Measurements from ENCODE around the gene FAM118B.
"Not testable (repeated sequence)": the region's sequence is repeated elsewhere in the genome, so short reads cannot be mapped to it uniquely, and the experiment has no call there.

Gene FAM118B

DNA sequence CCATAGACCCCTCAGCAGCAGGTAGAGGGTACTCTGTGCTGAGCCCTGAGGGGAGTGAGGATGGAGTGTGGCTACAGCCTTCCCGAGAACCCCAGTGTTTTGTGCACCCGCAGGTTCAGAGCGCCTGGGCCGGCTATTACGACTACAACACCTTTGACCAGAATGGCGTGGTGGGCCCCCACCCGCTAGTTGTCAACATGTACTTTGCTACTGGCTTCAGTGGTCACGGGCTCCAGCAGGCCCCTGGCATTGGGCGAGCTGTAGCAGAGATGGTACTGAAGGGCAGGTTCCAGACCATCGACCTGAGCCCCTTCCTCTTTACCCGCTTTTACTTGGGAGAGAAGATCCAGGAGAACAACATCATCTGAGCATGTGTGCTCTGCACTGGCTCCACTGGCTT is 65.7 kb downstream of the FAM118B start:
- DNase-seq (ENCODE audit: low read depth) = no peak

- DNase-seq (ENCODE audit: low read depth) = no peak
Measured at GRCh38 chr11:126277780-126278179, 66.2 kb downstream of the FAM118B start.

DNA sequence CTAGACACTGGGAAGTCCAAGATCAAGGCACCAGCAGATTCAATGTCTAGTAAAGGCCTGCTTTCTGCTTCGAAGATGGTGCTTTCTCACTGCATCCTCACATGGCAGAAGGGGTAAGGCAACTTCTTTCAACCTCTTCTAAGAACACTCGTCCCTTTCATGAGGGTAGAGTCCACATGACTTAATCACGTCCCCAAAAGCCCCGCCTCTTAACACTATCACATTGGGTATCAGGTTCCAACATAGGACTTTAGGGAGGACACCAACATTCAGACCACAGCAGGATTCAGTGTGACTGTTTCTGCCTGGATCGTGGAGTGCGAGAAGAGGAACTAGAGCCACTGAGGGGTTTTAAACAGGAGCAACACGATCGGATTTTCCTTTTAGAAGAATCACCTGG is 67.6 kb downstream of the FAM118B start:
- no peak for DNase-seq (ENCODE audit: low read depth)

DNA sequence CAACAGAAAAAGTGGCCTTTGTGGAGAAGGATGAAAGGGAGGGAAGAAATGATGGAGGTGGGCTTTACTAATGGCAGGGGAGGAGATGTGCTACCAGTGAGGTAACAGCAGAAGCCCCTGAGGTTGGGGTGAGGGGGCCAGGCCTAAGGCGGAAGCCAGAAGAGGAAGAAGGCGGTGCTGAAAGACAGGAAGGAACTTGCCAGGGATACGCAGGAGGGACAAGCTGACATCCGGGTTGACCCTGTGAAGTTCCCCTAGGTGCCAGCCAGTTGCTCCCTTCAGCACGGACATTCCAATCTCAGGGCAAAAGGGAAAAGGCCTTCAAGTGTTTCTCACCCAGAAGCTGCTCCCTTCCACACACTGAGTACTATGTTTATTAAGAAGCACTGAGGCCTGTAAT is 69.0 kb downstream of the FAM118B start:
- no peak for DNase-seq (ENCODE audit: low read depth)

- DNase-seq (ENCODE audit: low read depth) = no peak
Measured at GRCh38 chr11:126281245-126281644, 69.7 kb downstream of the FAM118B start.

- DNase-seq (ENCODE audit: low read depth) = no peak
Measured at GRCh38 chr11:126281666-126282175, 70.1 kb downstream of the FAM118B start.

GRCh38 chr11:126282361-126282735 is 70.8 kb downstream of the FAM118B start:
- peak; percentile 43 for DNase-seq (ENCODE audit: low read depth)

GRCh38 chr11:126282736-126283591 is 71.4 kb downstream of the FAM118B start, which contains the start of gene TIRAP:
Gene TIRAP (plus strand): TSS chr11:126283093. CDS start chr11:126290895, 7,802 bp downstream.
- DNase-seq (ENCODE audit: low read depth) = peak; percentile 69

GRCh38 chr11:126284829-126285228 is 73.2 kb downstream of the FAM118B start:
- peak; percentile 96 for DNase-seq (ENCODE audit: low read depth)

DNA sequence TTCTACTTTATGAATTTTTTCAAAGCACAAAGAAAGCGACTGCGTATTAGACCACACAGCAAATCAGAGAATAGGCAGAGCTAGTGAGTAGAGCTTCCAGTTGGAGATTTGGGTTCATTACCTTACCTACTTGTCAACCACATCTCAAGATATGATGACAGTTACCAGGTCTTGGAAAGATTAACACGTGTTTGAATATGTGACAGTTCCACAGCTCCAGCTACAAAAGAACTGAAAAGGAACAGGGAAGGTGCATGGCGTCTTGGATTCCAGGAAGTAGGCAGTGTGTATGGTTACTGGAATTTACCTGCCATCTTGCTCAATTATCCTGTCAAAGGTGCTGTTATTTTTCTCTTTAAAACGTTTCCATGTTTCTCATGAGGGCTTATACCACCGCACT is 76.7 kb downstream of the FAM118B start:
- no peak for DNase-seq (ENCODE audit: low read depth)

DNA sequence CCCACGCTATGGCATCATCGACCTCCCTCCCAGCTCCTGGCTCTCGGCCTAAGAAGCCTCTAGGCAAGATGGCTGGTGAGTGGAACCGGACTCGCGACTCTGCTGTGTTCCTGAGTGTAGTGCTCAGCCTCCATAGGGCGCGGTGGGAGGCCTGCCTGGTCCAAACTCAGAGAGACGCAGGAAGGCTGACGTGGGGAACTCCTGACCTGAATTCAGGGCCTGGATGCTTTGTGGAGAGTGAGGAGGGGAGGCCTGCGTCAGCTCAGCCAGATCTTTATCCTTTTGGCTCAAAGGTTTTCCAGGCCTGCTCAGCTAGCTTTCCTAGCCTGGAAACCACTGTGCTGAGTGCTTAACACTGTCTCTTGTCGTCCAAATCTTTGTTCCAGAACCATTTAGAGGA is 79.3 kb downstream of the FAM118B start:
- DNase-seq (ENCODE audit: low read depth) = no peak

DNA sequence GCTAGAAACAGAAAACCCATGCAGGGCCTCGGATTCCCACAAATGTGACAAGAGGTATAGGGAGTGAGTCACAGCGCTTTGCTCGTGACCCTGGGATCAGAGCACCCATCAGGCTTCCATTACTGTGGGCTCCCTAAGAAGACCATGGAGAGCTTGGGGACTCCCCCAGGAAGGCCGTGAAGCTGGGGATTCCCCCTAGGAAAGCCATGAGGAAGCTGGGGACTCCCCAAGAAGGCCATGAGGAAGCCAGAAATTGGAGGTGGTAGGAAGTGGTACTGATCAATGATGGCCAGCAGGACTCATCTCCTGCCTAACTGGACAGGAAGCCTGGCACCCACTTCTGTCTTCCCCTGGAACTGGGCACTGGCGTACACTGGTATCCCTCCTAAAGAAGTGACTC is 82.1 kb downstream of the FAM118B start:
- no peak for DNase-seq (ENCODE audit: low read depth)

GRCh38 chr11:126297004-126297403 is 85.4 kb downstream of the FAM118B start:
- no peak for DNase-seq (ENCODE audit: low read depth)

DNA sequence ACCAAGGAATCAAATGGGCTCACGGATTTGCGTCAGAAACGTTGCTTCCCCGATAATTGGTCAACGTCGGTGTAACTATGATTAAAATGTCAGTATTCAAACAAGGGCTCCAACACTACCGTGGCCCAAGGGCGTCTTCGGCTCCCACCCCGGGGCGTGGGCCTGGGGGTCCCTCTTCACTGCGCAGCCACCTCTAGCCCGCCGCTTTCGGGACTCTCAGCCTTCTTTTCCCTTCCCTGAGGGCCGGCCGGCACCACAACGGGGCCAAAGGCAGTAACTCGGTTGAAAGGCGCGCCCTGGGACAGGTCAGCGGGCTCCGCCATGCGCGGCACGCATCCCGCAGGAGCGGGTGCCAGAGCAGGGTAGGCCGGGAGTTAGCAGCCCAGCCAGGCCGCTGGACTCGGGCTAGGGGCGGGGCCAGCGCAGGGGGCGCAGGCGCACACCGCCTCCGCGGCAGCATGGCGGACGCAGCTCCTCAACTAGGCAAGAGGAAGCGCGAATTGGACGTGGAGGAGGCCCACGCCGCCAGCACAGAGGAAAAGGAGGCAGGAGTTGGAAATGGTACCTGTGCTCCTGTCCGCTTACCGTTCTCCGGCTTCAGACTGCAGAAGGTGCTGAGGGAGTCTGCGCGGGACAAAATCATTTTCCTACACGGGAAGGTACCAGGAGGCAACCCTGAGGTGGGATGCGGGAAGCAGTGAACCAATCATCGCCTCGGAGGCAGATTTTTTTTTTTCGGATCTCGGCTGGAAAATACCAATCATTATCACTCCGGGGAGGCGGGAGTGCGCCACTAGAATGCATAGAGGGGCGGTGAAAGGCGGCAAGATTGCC is 92.3 kb downstream of the FAM118B start, which contains the start of gene DCPS:
Gene DCPS, plus strand, starts transcription at position 438 of the 834 bp plus-strand sequence. Its CDS starts 21 bp downstream, at position 459.
- peak; percentile 92 for DNase-seq (ENCODE audit: low read depth)

DNA sequence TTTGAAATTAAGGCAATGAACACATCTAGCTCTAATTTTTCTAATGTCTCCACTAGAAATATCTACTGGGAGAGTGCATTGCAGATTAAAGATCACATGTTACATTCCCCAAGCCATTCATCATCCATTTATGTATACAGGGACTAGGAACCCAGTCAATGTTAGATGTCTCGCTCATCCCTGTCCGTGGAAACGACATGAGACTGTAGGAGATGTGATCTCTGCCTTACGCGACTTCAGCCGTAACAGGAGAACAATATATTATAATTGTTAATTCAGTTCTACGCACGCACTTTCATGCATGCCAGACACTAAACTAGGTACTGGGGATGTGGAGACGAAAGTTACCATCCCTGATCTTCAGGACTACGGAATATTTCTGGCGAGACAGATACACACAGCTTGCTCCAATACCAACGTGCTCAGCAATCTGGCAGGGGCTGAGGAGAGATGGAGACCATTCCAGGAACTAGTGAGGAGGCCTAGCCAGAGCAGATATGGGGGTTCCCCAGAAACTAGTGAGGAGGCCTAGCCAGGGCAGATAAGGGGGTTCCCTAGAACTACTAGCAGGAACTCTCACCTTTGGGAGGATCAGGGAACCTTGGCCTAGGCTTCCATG is 93.0 kb downstream of the FAM118B start:
- DNase-seq (ENCODE audit: low read depth) = no peak

DNA sequence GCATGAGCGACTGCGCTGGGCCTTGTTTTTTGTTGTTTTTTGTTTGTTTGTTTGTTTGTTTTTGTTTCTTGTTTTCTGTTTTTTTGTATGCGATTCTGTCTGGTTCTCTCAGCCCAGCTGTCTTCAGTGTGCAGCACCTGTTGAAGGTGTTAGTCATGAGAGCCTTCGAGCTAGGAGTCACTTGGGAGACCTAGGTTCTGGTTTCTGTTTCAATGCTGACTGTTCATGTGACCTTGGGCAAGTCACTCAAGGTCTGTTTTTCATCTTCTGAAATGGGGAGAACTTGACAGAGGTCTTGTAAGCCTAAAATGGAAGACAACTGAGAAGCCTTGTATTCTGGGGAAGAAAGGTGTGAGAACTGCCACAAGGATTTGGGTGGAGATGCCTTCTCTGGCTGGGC is 94.1 kb downstream of the FAM118B start:
- DNase-seq (ENCODE audit: low read depth) = no peak

GRCh38 chr11:126307706-126308105 is 96.1 kb downstream of the FAM118B start:
- peak; percentile 61 for DNase-seq (ENCODE audit: low read depth)

GRCh38 chr11:126308271-126308671 is 96.7 kb downstream of the FAM118B start:
- DNase-seq (ENCODE audit: low read depth) = peak; percentile 41

GRCh38 chr11:126308771-126309170 is 97.2 kb downstream of the FAM118B start:
- not testable (repeated sequence) for DNase-seq (ENCODE audit: low read depth)

DNA sequence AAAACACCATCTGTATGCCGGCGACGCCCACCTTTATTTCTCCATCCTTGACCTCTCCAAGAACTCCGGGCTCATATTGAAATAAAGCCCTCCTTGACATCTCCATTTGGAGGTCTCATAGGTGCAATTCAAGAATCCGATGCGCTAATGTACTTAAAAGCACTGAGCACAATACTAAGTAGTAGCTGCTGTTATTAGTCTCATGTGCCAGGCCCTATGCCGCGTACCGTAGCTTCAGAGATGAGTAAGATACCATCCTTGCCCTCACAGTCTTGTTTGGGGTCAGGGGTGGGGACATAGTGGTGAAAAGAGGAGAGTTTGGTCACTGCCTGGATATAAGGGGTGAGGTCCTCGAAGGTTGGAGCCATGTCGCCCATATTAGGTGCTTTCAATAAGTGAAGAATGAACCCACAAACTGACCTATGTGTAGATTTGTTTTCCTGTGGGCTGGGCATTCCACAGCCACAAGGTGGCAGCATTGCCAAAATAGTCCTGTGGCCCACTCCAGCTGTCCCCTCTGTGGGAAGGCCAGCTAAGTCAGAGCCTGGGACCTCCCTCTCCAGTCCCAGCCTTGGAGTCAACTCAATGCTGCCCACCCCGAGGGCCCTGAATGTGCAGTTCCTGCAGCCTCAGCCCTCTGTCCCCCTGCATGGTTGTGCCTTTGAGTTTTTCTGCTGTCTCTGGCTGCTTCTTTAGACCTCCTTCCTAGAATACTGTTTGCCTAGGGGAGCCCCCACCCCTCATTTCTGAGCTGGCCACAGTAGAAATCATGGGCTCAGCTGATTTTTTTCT is 98.8 kb downstream of the FAM118B start:
- DNase-seq (ENCODE audit: low read depth) = peak; percentile 82

- DNase-seq (ENCODE audit: low read depth) = no peak
Measured at GRCh38 chr11:126310992-126311310, 99.4 kb downstream of the FAM118B start.
